ENCODE results near the gene PLEKHN1. TPM values are rescaled to one million over a fixed set of nuclear protein-coding genes. Genes with fewer than 3 reads are reported as not detected.

Gene PLEKHN1
- total RNA-seq, 1 experiment from 2014 or later: not detected

GRCh38 chr1:935751-936231 is 30.5 kb upstream of the PLEKHN1 start:
- ChIA-PET POLR2A (ENCODE audit: low non-redundant PET) (no interaction called here), CTCF (no interaction called here)
- peak overlapping the region; percentile 18 for H3K4me3 ChIP-seq (ENCODE audit: low read depth, low read length, poor library complexity, severe bottlenecking)
- no TSS peak for BruUV-seq (replicated peaks)
- H3K27ac ChIP-seq (ENCODE audit: low read depth, low read length, poor library complexity, severe bottlenecking): peak overlapping the region; percentile 57
- peak; percentile 93 for DNase-seq (ENCODE audit: low spot score)
- peaks cover 79% of the 10 kb centered on the region for H3K4me1 ChIP-seq (ENCODE audit: insufficient read depth, low read length, poor library complexity, severe bottlenecking)
- TF ChIP-seq EZH2 (IDR thresholded peaks at IDR 0.05; ENCODE audit: borderline replicate concordance, low read depth, low read length, poor library complexity, severe bottlenecking): no peak
- TF ChIP-seq, protein P1, sequence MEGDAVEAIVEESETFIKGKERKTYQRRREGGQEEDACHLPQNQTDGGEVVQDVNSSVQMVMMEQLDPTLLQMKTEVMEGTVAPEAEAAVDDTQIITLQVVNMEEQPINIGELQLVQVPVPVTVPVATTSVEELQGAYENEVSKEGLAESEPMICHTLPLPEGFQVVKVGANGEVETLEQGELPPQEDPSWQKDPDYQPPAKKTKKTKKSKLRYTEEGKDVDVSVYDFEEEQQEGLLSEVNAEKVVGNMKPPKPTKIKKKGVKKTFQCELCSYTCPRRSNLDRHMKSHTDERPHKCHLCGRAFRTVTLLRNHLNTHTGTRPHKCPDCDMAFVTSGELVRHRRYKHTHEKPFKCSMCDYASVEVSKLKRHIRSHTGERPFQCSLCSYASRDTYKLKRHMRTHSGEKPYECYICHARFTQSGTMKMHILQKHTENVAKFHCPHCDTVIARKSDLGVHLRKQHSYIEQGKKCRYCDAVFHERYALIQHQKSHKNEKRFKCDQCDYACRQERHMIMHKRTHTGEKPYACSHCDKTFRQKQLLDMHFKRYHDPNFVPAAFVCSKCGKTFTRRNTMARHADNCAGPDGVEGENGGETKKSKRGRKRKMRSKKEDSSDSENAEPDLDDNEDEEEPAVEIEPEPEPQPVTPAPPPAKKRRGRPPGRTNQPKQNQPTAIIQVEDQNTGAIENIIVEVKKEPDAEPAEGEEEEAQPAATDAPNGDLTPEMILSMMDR (conservative IDR thresholded peaks at IDR 0.05; ENCODE audit: low read depth, low read length): no peak
- no peaks in the 10 kb centered on the region for H3K9me3 ChIP-seq (ENCODE audit: low read depth, low read length, poor library complexity, severe bottlenecking)
- H3K36me3 ChIP-seq (ENCODE audit: insufficient read depth, low read length, poor library complexity, severe bottlenecking): no peaks in the 10 kb centered on the region
- intact Hi-C loops (cut with micrococcal nuclease; ENCODE audit: unreplicated experiment): no loop called here
- no peaks in the 10 kb centered on the region for H3K27me3 ChIP-seq (replicated peaks; ENCODE audit: insufficient read depth, low read depth, low read length, poor library complexity)

DNA sequence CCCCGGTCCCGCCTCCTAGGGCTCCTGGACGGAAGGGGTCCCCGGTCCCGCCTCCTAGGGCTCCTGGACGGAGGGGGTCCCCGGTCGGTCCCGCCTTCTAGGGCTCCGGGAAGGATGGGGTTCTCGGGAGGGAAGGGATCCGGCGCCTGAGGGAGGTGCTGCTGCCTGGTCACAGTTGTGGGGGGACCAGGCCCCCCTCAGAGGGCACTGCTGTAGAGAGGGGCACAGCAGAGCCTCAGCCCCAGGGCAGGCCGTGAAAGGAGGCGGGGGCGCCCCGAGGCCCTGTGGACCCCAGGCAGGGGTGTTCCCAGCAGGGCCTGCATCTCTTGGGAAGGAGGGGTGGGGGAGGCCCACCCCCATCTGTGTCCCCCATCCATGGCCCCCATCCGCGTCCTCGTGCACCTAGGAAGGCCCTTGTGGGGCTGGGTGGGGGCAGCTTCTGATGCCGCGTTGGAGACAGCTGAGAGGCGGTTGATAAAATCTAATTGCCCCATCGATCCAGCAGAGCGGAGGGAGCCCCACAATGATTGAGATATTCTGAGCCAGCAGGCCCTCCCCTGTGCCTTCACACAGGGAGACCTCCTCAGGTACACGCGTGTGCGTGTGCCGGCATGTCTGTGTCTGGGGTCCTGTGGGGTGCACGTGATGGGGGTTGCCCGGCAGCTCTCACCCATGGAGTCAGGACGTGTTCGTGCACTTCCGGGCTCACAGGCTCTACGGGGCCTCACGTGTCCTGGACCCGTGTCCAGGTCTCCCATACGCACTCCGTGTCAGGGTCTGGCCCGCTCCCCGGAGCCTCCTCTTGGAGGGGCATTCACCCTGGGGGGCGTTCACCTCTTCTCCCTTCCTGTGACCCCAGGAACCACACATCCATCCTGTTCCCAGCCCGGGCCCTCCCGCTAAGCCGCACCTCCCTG is 29.7 kb upstream of the PLEKHN1 start:
- H3K9me3 ChIP-seq (ENCODE audit: low read depth, low read length, poor library complexity, severe bottlenecking): no peaks in the 10 kb centered on the region
- no peak for TF ChIP-seq EZH2 (IDR thresholded peaks at IDR 0.05; ENCODE audit: borderline replicate concordance, low read depth, low read length, poor library complexity, severe bottlenecking)
- TF ChIP-seq, protein P1 (conservative IDR thresholded peaks at IDR 0.05; ENCODE audit: low read depth, low read length): no peak
- ChIA-PET POLR2A (ENCODE audit: low non-redundant PET) (no interaction called here), CTCF (no interaction called here)
- H3K36me3 ChIP-seq (ENCODE audit: insufficient read depth, low read length, poor library complexity, severe bottlenecking): no peaks in the 10 kb centered on the region
- H3K27me3 ChIP-seq (replicated peaks; ENCODE audit: insufficient read depth, low read depth, low read length, poor library complexity): no peaks in the 10 kb centered on the region
- peaks cover 87% of the 10 kb centered on the region for H3K4me1 ChIP-seq (ENCODE audit: insufficient read depth, low read length, poor library complexity, severe bottlenecking)
- no peak for DNase-seq (ENCODE audit: low spot score)
- BruUV-seq (replicated peaks): no TSS peak
- intact Hi-C loops (cut with micrococcal nuclease; ENCODE audit: unreplicated experiment): no loop called here
- no peak overlapping the region for H3K4me3 ChIP-seq (ENCODE audit: low read depth, low read length, poor library complexity, severe bottlenecking)
- peak overlapping the region; percentile 23 for H3K27ac ChIP-seq (ENCODE audit: low read depth, low read length, poor library complexity, severe bottlenecking)

DNA sequence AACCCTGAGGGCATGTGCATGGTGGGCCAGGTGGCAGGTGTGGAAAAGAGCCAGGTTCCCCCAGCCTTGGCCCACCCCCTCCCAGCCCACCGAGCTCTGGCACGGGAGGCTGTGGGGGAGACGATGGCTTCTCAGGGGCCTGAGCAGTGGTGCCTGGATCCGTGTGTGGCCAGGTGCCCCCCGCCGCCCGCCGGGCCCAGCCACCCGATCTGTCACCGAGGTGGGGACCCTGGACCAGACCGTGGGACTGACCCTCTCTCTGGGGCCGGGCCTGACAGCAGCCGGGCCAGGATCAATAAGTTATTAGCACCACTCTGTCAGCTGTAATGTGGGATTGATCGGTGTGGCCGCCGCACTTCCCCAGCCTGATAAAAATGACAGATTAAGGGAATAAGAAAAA is 28.8 kb upstream of the PLEKHN1 start:
- intact Hi-C loops (cut with micrococcal nuclease; ENCODE audit: unreplicated experiment): no loop called here
- Histone ChIP-seq H3K36me3 (ENCODE audit: insufficient read depth, low read length, poor library complexity, severe bottlenecking) (no peaks in the 10 kb centered on the region), H3K27me3 (replicated peaks; ENCODE audit: insufficient read depth, low read depth, low read length, poor library complexity) (no peaks in the 10 kb centered on the region), H3K4me3 (ENCODE audit: low read depth, low read length, poor library complexity, severe bottlenecking) (no peak overlapping the region), H3K9me3 (ENCODE audit: low read depth, low read length, poor library complexity, severe bottlenecking) (no peaks in the 10 kb centered on the region), H3K4me1 (ENCODE audit: insufficient read depth, low read length, poor library complexity, severe bottlenecking) (peaks cover 87% of the 10 kb centered on the region), H3K27ac (ENCODE audit: low read depth, low read length, poor library complexity, severe bottlenecking) (no peak overlapping the region)
- CTCF ChIA-PET: no interaction called here
- POLR2A ChIA-PET (ENCODE audit: low non-redundant PET): no interaction called here
- BruUV-seq (replicated peaks): no TSS peak
- TF ChIP-seq, protein P1 (conservative IDR thresholded peaks at IDR 0.05; ENCODE audit: low read depth, low read length): no peak
- no peak for TF ChIP-seq EZH2 (IDR thresholded peaks at IDR 0.05; ENCODE audit: borderline replicate concordance, low read depth, low read length, poor library complexity, severe bottlenecking)
- DNase-seq (ENCODE audit: low spot score): no peak

All from A673 (cell line).